Measurements from ENCODE around the gene SLX4.

GRCh38 chr16:3645108-3645503 is 33.7 kb upstream of the SLX4 start:
- TF ChIP-seq CTCF (conservative IDR thresholded peaks at IDR 0.05; ENCODE audit: low read depth, low read length) (no peak), EZH2phosphoT487 (IDR thresholded peaks at IDR 0.05; ENCODE audit: borderline replicate concordance, low read length) (no peak)

Measured in PC-3 (cell line).